ENCODE results near the gene DOHH.

DNA sequence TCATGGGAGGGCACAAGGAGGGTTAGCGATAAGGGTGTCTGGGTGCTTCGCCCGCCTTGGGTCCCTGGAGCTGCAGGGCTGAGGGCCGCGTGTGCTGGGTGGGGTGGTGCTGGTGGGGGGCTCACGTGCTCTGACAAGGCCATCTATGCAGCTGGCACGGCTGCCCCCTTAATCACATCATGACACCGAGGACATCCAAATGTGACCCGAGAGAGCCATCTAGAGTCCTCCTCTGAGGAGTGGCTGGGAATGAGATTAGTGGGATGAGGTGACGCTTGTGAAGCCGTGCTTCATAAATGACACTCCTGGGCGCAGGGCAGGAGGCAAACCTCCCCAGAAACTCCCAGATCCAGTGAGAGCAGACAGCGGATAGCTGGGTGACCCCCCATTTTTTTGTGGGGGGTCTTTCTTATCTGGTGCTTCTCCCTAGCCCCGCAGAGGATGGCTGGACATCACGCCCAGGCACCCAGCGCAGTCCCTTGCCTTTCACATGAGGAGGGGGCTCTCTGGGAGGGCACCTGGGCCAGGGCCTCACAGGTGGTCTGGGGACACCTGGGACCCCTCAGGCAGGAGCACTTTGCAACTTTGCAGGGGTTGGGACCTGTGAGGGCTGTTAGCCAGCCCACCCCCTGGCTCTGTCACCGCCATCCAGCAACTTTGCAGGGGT is 12.2 kb upstream of the DOHH start:
- TF ChIP-seq CTCF (tag by site-specific recombination; IDR thresholded peaks at IDR 0.05) = no peak
- no peak for TF ChIP-seq ZNF514 (tag by site-specific recombination; IDR thresholded peaks at IDR 0.05)
- TF ChIP-seq ZNF585B (tag by site-specific recombination; IDR thresholded peaks at IDR 0.05) = no peak
- TF ChIP-seq ZSCAN30 (tag by site-specific recombination; IDR thresholded peaks at IDR 0.05) = no peak
- no peak for TF ChIP-seq ZNF239 (tag by site-specific recombination; IDR thresholded peaks at IDR 0.05)
- TF ChIP-seq TCF7L2 (IDR thresholded peaks at IDR 0.05; ENCODE audit: borderline replicate concordance, low read depth, low read length) = no peak
- TF ChIP-seq ZNF174 (tag by site-specific recombination; IDR thresholded peaks at IDR 0.05) = no peak
- TF ChIP-seq ZNF202 (tag by site-specific recombination; IDR thresholded peaks at IDR 0.05; ENCODE audit: borderline replicate concordance) = no peak
- no peak for TF ChIP-seq ZBTB17 (tag by site-specific recombination; IDR thresholded peaks at IDR 0.05)
- no peak for TF ChIP-seq SP2 (tag by site-specific recombination; IDR thresholded peaks at IDR 0.05)
- no peak for TF ChIP-seq GLI4 (tag by site-specific recombination; IDR thresholded peaks at IDR 0.05)

Data from HEK293 (cell line).